HepG2 (cell line): Measurements from ENCODE around the gene HYDIN. TPM values are rescaled to one million over a fixed set of nuclear protein-coding genes. Genes with fewer than 3 reads are reported as not detected.

Experiments
- ATAC-seq: fragments of 200-7000 bp; cut with Tn5 transposase; 3 replicates; pipeline ENCODE4 v1.9.1; 2020; ENCODE audit warnings: mild to moderate bottlenecking, moderate library complexity
- BruUV-seq: library from RNA; stranded (reverse); fragments of 400-500 nt; replicated peaks from 2 replicates; lab custom pipeline; 2021; lab: Mats Ljungman, UMichigan
- CTCF ChIA-PET: fragments of 300-600 bp; formaldehyde crosslinking; extraction: SDS; loops from one replicate; lab custom pipeline; 2021; ENCODE audit warnings: low total read pairs, inconsistent platforms, low intra/inter-chr PET ratio; lab: Yijun Ruan, JAX
- POLR2A ChIA-PET: fragments of 350-600 bp; sonication (Branson Sonifier 250); formaldehyde crosslinking; loops from one replicate; lab custom pipeline; 2020; ENCODE audit warnings: antibody characterized with exemption, inconsistent platforms; lab: Yijun Ruan, JAX
- DNase-seq: peaks from one replicate; pipeline ENCODE4 v3.0.0-alpha.2; 2015; ENCODE audit warnings: low spot score
- FAIRE-seq: peaks from 3 replicates; lab custom pipeline; 2011; peaks lifted over from hg19 to GRCh38; lab: Jason Lieb, UNC
- H2AFZ ChIP-seq: one replicate; pipeline ENCODE4 v1.6.1; 2011; ENCODE audit warnings: low read length, inconsistent platforms
- H3K27ac ChIP-seq: fragments of 300-600 bp; 3 replicates; pipeline ENCODE4 v1.8.0; 2011; ENCODE audit warnings: mixed run types, mild to moderate bottlenecking, mixed read lengths, low read length, inconsistent platforms; ENCODE audit not compliant: insufficient read depth; ENCODE audit errors: extremely low read length
- H3K27me3 ChIP-seq, 2 experiments: fragments of 200-600 bp in 1 of 2; 2 replicates in 1 of 2; 3 replicates in 1 of 2; pipeline versions ENCODE4 v1.6.0 to v1.8.0; 2011; ENCODE audit warnings: low read length in 2 of 2, mild to moderate bottlenecking in 2 of 2, moderate library complexity in 2 of 2, inconsistent platforms in 1 of 2; ENCODE audit not compliant: insufficient read depth in 2 of 2, control insufficient read depth in 1 of 2
- H3K36me3 ChIP-seq, 2 experiments: fragments of 200-600 bp in 1 of 2; replicated peaks in 1 of 2; 2 replicates in 1 of 2; 3 replicates in 1 of 2; pipeline versions ENCODE4 v1.5.1 to v1.8.0; 2011; ENCODE audit warnings: low read length in 2 of 2, inconsistent platforms in 1 of 2; ENCODE audit not compliant: insufficient read depth in 2 of 2, control insufficient read depth in 1 of 2
- H3K4me1 ChIP-seq: 2 replicates; pipeline ENCODE4 v1.5.1; 2012; ENCODE audit warnings: low read length, inconsistent platforms; ENCODE audit not compliant: insufficient read depth
- H3K4me2 ChIP-seq: 2 replicates; pipeline ENCODE4 v1.6.0; 2011; ENCODE audit warnings: low read depth, low read length, inconsistent platforms
- H3K4me3 ChIP-seq, 3 experiments: fragments of 200-600 bp in 1 of 3; sonication (generic), shearing (Covaris generic) in 1 of 3; replicated peaks in 1 of 3; 2 replicates each; pipeline ENCODE4 v1.5.1; 2011 to 2016; ENCODE audit warnings: low read length in 3 of 3, inconsistent platforms in 2 of 3, low read depth in 2 of 3, mild to moderate bottlenecking in 2 of 3, control low read depth in 1 of 3, mixed read lengths in 1 of 3; ENCODE audit not compliant: insufficient read depth in 1 of 3
- H3K79me2 ChIP-seq: one replicate; pipeline ENCODE4 v1.6.1; 2011; ENCODE audit warnings: low read length, inconsistent platforms; ENCODE audit not compliant: insufficient read depth
- H3K9ac ChIP-seq: 2 replicates; pipeline ENCODE4 v1.6.0; 2011; ENCODE audit warnings: mild to moderate bottlenecking, low read depth, low read length, inconsistent platforms; ENCODE audit not compliant: insufficient read depth
- H3K9me3 ChIP-seq: 2 replicates; pipeline ENCODE4 v1.5.1; 2012; ENCODE audit warnings: mild to moderate bottlenecking, low read length
- H4K20me1 ChIP-seq: 2 replicates; pipeline ENCODE4 v1.6.0; 2011; ENCODE audit warnings: inconsistent platforms, mild to moderate bottlenecking, low read length, moderate library complexity; ENCODE audit not compliant: insufficient read depth
- BCL6 ChIP-seq: IDR thresholded peaks from 2 replicates; pipeline ENCODE4 v1.6.1; 2016; ENCODE audit warnings: missing genetic modification reagents, missing compliant biosample characterization
- MAFF ChIP-seq: IDR thresholded peaks from 2 replicates; pipeline ENCODE4 v1.6.1; 2011; ENCODE audit warnings: low read depth, low read length, improper control_type of control experiment
- THAP11 ChIP-seq: IDR thresholded peaks from 2 replicates; pipeline ENCODE4 v1.6.1; 2016; ENCODE audit warnings: missing biosample characterization, missing genetic modification reagents
- TOPORS ChIP-seq: sonication (generic); formaldehyde crosslinking; IDR thresholded peaks from 2 replicates; pipeline ENCODE4 v1.8.0; 2023; ENCODE audit warnings: mild to moderate bottlenecking, missing genetic modification reagents
- ZBTB1 ChIP-seq: sonication (generic); formaldehyde crosslinking; IDR thresholded peaks from 2 replicates; pipeline ENCODE4 v1.4.0; 2020; ENCODE audit warnings: missing genetic modification reagents, borderline replicate concordance
- ZNF124 ChIP-seq: sonication (generic); formaldehyde crosslinking; IDR thresholded peaks from 2 replicates; pipeline ENCODE4 v1.4.0; 2020; ENCODE audit warnings: missing genetic modification reagents
- ZNF207 ChIP-seq: fragments of 450-650 bp; IDR thresholded peaks from 2 replicates; pipeline ENCODE4 v1.6.1; 2016; ENCODE audit warnings: antibody characterized with exemption, borderline replicate concordance
- ZNF672 ChIP-seq: sonication (generic); formaldehyde crosslinking; IDR thresholded peaks from 2 replicates; pipeline ENCODE4 v1.8.1; 2022; ENCODE audit warnings: missing genetic modification reagents
- ZNF720 ChIP-seq: sonication (generic); formaldehyde crosslinking; IDR thresholded peaks from 2 replicates; pipeline ENCODE4 v1.4.0; 2020; ENCODE audit warnings: missing genetic modification reagents
- WGBS: methylation state at CpG from one replicate; pipeline ENCODE4 v1.1.6; 2017; ENCODE audit warnings: low lambda C conversion rate; 5-methylcytosine and 5-hydroxymethylcytosine counted together
- in situ Hi-C: cut with HindIII; loops from 2 replicates; pipeline ENCODE4 v1.10.0; 2017; ENCODE audit warnings: low pct_unique_long_range_greater_than_20kb; ENCODE audit not compliant: extremely low pct_ligation_motif_present
- intact Hi-C: fragments of 100-400 bp; cut with micrococcal nuclease; formaldehyde crosslinking; loops from one replicate; pipeline ENCODE4 v1.10.0; 2022; ENCODE audit not compliant: unreplicated experiment
- polyA plus RNA-seq, 8 experiments: library from polyadenylated mRNA; depleted of rRNA in 3 of 8; stranded (reverse) in 7 of 8; unstranded in 1 of 8; fragments of >200 nt; fragmentation: Illumina TruSeq in 4 of 8; extraction: Trizol in 4 of 8; gene quantifications; 2 replicates each; pipeline versions ENCODE4 v1.2.1 to v1.2.3, GENCODE V29; 2011 to 2016; ENCODE audit warnings: low read depth in 4 of 8, missing spikeins in 1 of 8, mixed read lengths in 1 of 8; ENCODE audit not compliant: insufficient read depth in 1 of 8
- total RNA-seq, 5 experiments: library from RNA; depleted of rRNA; stranded (reverse); fragments of >200 nt; fragmentation: Illumina TruSeq; extraction: Trizol; gene quantifications; 2 replicates each; pipeline ENCODE4 v1.2.3, GENCODE V29; 2016; ENCODE audit warnings: low read depth in 1 of 5
- TF ChIP-seq, protein P1 (sequence below): sonication (generic); formaldehyde crosslinking; IDR thresholded peaks from 2 replicates; pipeline ENCODE4 v1.4.0; 2020; ENCODE audit warnings: missing genetic modification reagents
- TF ChIP-seq, protein P2 (sequence below): sonication (generic); formaldehyde crosslinking; IDR thresholded peaks from 2 replicates; pipeline ENCODE4 v1.5.0; 2020; ENCODE audit warnings: missing genetic modification reagents
- TF ChIP-seq, protein P3 (sequence below): sonication (generic); formaldehyde crosslinking; IDR thresholded peaks from 2 replicates; pipeline ENCODE4 v1.4.0; 2020; ENCODE audit warnings: mild to moderate bottlenecking, missing genetic modification reagents
- TF ChIP-seq, protein P4 (sequence below): sonication (generic); formaldehyde crosslinking; IDR thresholded peaks from 2 replicates; pipeline ENCODE4 v1.4.0; 2020; ENCODE audit warnings: missing genetic modification reagents

HYDIN gene
- total and polyA plus RNA-seq, 2 of the 13 experiments (the other 11 are each of a cell fraction or from before 2014, with no cell fraction given) = not detected

DNA sequence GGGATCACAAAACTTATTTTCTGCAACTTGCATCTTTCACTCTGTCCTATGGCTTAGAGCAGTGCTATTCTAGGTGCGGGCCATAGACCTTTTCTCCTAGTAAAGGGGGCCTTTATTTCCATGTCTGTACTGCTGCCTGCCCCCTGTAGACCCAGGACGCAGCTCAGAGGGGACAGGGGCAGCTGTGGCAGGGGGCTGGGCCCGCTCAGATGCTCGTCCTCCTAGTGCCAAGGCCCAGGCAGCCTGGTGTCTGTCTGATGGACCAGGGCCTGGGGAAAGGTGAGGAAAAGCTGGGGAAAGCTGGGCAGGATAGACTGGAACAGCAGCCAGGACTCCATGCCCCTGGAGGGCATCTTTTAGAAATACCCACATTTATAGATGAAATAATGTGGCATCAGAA is 455.1 kb downstream of the HYDIN start:
- DNase-seq = no peak
- Histone ChIP-seq H3K36me3 (peaks cover 24 to 64% of the 10 kb centered on the region in 2 experiments), H3K9ac (no peak overlapping the region), H3K4me3 (no peak overlapping the region), H3K9me3 (no peaks in the 10 kb centered on the region), H3K27me3 (no peaks in the 10 kb centered on the region), H3K27ac (no peak overlapping the region), H3K4me1 (peaks cover 14% of the 10 kb centered on the region), H4K20me1 (no peaks in the 10 kb centered on the region), H3K4me2 (no peak overlapping the region), H2AFZ (no peak overlapping the region), H3K79me2 (no peaks in the 10 kb centered on the region)
- BruUV-seq = no TSS peak
- no peak for FAIRE-seq
- POLR2A ChIA-PET = no interaction called here
- CTCF ChIA-PET = no interaction called here
- 96% methylated on average over 4 of the region's 4 CpGs for WGBS
- in situ Hi-C loops = no loop called here
- intact Hi-C loops = no loop called here
- no peak for ATAC-seq
- TF ChIP-seq BCL6 (no peak), ZNF207 (no peak), ZNF124 (no peak), THAP11 (no peak), TOPORS (CRISPR knock-in tag) (no peak), ZNF720 (CRISPR knock-in tag) (no peak), ZBTB1 (CRISPR knock-in tag) (no peak), MAFF (no peak), ZNF672 (CRISPR knock-in tag) (no peak)
- TF ChIP-seq, protein P1, sequence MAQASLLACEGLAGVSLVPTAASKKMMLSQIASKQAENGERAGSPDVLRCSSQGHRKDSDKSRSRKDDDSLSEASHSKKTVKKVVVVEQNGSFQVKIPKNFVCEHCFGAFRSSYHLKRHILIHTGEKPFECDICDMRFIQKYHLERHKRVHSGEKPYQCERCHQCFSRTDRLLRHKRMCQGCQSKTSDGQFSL (CRISPR knock-in tag) = no peak
- TF ChIP-seq, protein P2, sequence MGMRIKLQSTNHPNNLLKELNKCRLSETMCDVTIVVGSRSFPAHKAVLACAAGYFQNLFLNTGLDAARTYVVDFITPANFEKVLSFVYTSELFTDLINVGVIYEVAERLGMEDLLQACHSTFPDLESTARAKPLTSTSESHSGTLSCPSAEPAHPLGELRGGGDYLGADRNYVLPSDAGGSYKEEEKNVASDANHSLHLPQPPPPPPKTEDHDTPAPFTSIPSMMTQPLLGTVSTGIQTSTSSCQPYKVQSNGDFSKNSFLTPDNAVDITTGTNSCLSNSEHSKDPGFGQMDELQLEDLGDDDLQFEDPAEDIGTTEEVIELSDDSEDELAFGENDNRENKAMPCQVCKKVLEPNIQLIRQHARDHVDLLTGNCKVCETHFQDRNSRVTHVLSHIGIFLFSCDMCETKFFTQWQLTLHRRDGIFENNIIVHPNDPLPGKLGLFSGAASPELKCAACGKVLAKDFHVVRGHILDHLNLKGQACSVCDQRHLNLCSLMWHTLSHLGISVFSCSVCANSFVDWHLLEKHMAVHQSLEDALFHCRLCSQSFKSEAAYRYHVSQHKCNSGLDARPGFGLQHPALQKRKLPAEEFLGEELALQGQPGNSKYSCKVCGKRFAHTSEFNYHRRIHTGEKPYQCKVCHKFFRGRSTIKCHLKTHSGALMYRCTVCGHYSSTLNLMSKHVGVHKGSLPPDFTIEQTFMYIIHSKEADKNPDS (CRISPR knock-in tag) = no peak
- TF ChIP-seq, protein P3, sequence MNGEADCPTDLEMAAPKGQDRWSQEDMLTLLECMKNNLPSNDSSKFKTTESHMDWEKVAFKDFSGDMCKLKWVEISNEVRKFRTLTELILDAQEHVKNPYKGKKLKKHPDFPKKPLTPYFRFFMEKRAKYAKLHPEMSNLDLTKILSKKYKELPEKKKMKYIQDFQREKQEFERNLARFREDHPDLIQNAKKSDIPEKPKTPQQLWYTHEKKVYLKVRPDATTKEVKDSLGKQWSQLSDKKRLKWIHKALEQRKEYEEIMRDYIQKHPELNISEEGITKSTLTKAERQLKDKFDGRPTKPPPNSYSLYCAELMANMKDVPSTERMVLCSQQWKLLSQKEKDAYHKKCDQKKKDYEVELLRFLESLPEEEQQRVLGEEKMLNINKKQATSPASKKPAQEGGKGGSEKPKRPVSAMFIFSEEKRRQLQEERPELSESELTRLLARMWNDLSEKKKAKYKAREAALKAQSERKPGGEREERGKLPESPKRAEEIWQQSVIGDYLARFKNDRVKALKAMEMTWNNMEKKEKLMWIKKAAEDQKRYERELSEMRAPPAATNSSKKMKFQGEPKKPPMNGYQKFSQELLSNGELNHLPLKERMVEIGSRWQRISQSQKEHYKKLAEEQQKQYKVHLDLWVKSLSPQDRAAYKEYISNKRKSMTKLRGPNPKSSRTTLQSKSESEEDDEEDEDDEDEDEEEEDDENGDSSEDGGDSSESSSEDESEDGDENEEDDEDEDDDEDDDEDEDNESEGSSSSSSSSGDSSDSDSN (CRISPR knock-in tag) = no peak
- TF ChIP-seq, protein P4, sequence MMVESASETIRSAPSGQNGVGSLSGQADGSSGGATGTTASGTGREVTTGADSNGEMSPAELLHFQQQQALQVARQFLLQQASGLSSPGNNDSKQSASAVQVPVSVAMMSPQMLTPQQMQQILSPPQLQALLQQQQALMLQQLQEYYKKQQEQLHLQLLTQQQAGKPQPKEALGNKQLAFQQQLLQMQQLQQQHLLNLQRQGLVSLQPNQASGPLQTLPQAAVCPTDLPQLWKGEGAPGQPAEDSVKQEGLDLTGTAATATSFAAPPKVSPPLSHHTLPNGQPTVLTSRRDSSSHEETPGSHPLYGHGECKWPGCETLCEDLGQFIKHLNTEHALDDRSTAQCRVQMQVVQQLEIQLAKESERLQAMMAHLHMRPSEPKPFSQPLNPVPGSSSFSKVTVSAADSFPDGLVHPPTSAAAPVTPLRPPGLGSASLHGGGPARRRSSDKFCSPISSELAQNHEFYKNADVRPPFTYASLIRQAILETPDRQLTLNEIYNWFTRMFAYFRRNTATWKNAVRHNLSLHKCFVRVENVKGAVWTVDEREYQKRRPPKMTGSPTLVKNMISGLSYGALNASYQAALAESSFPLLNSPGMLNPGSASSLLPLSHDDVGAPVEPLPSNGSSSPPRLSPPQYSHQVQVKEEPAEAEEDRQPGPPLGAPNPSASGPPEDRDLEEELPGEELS (CRISPR knock-in tag) = no peak
